NB4 (cell line): Measurements from ENCODE around the gene TNFAIP8.

ENCODE experiments used
- DNase-seq: peaks from one replicate; pipeline ENCODE4 v3.0.0; 2010; ENCODE audit warnings: low read depth
- H3K4me3 ChIP-seq: one replicate; pipeline ENCODE4 v1.5.1; 2011; ENCODE audit warnings: mild to moderate bottlenecking, low read depth, low read length, moderate library complexity
- CTCF ChIP-seq: IDR thresholded peaks from one replicate; pipeline ENCODE4 v1.5.1; 2012; ENCODE audit warnings: low read depth, low read length
- MYC ChIP-seq: IDR thresholded peaks from 2 replicates; pipeline ENCODE4 v1.6.1; 2011; ENCODE audit warnings: low read depth, low read length
- POLR2A ChIP-seq: IDR thresholded peaks from 2 replicates; pipeline ENCODE4 v1.6.1; 2011; ENCODE audit warnings: mild to moderate bottlenecking; ENCODE audit not compliant: insufficient read length; ENCODE audit errors: extremely low read depth
- TF ChIP-seq, protein P1 (sequence below): IDR thresholded peaks from 2 replicates; pipeline ENCODE4 v1.6.1; 2011; ENCODE audit warnings: low read depth, low read length

TNFAIP8 gene

GRCh38 chr5:119335261-119335677 lies 20.6 kb upstream of the TNFAIP8 start:
- H3K4me3 ChIP-seq: no peak overlapping the region
- no peak for DNase-seq
- no peak for TF ChIP-seq POLR2A
- TF ChIP-seq MYC: no peak
- no peak for TF ChIP-seq CTCF
- TF ChIP-seq, protein P1, sequence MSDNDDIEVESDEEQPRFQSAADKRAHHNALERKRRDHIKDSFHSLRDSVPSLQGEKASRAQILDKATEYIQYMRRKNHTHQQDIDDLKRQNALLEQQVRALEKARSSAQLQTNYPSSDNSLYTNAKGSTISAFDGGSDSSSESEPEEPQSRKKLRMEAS: no peak

DNA sequence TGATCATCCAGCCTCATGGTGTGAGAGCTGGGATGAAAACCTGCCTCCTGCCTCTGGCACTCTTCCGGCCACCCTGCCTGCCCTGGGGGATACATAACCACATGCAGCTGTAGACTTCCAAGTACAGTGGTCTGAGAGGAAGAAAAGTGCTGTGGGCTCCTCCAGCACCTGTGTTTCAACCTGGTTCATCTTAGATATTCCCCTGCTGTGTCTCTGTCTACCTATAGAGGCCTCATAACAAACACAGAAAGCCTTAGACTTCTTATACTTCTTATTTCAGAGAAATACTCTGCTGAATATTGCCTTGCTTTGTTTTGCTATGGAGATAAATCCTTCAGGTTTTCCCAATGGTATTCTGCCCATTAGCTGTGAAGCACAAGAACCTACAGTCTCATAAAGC lies 19.6 kb upstream of the TNFAIP8 start:
- DNase-seq: no peak
- TF ChIP-seq POLR2A (no peak), CTCF (no peak), MYC (no peak)
- TF ChIP-seq, protein P1: no peak
- H3K4me3 ChIP-seq: no peak overlapping the region

GRCh38 chr5:119336845-119337580 lies 18.8 kb upstream of the TNFAIP8 start:
- H3K4me3 ChIP-seq: no peak overlapping the region
- no peak for TF ChIP-seq CTCF
- TF ChIP-seq POLR2A: no peak
- TF ChIP-seq, protein P1: no peak
- TF ChIP-seq MYC: no peak
- peak; percentile 44 for DNase-seq

DNA sequence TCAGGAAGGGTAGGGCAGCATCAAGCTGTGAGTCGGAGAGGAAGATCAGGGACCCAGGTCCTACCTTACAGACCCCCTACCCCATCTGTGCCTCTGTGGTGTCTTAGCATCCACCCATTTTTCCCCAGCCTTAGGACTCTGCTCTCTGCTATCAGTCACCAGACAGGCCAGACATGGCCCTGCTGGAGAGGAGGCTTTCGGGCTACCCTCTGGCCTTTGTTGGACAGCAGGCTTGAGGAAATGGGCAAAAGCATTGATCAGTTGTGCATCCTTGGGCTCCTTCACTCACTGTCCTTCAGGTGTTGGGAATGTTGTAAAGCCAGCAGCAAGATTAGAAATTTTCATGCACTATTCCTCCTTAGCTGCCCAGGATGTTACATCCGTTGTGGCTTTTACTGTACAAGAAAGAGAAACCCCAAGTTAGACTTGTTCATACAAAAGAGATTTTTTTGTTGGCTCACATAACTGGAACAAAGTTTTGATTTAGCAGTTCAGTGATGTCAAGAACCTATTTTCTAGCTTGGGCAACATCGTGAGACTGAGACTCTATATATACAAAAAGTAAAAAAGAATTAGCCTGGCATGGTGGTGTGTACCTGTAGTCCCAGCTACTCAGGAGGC lies 17.4 kb upstream of the TNFAIP8 start:
- TF ChIP-seq CTCF (no peak), MYC (no peak), POLR2A (no peak)
- TF ChIP-seq, protein P1: no peak
- H3K4me3 ChIP-seq: no peak overlapping the region
- DNase-seq: no peak

- TF ChIP-seq, protein P1: no peak
- TF ChIP-seq CTCF: no peak
- no peak for TF ChIP-seq MYC
- TF ChIP-seq POLR2A: no peak
- no peak for DNase-seq
- H3K4me3 ChIP-seq: peak overlapping the region; percentile 61
Measured at GRCh38 chr5:119339344-119339743, 16.5 kb upstream of the TNFAIP8 start.
